Spleen (tissue), 7 donors: ENCODE data around the gene MAGI2.

Experiments used
- POLR2A ChIP-seq, 3 donors: fragments of 450-650 bp; IDR thresholded peaks; one replicate each; pipeline ENCODE4 v1.5.1; 2017; ENCODE audit warnings: antibody characterized with exemption in 3 of 3, mild to moderate bottlenecking in 1 of 3
- TF ChIP-seq, protein P1 (sequence below), 11 experiments: fragments of 200-600 bp in 7 of 11; fragments of 450-650 bp in 4 of 11; sonication (generic) in 4 of 11; IDR thresholded peaks in 8 of 11; conservative IDR thresholded peaks in 3 of 11; 1 replicate in 7 of 11; 2 replicates in 4 of 11; pipeline versions ENCODE4 v1.4.0 to v1.8.0; 2016 to 2021; ENCODE audit warnings: antibody characterized with exemption in 11 of 11, inconsistent platforms in 4 of 11, mild to moderate bottlenecking in 1 of 11
- donor health status: DM: no; HTN: no; CAD: no; lungs with moderate emphysema.
- donor health status: DM: no; HTN: no; CAD: no.
- donor health status: DM: no; HTN: no; CAD: no.

DNA sequence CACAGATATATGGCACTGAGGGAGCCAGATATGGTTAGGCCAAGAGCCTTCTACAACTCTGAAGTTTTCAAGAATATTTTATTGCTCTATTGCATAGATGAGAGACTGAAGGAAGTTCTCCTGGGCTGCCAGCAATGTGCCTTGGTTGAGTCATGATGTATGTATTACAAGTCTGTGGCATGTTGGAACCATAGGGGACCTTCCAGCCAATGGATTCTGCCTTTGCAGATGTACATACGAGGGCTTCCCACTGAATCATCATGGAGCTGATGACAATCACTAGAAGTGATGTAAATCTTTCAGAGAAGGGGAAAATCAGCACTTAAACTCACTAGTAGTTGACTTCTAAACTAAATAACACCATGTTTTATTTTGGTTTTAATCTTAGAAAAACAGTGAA, 1235.4 kb downstream of the MAGI2 start:
- TF ChIP-seq, protein P1, sequence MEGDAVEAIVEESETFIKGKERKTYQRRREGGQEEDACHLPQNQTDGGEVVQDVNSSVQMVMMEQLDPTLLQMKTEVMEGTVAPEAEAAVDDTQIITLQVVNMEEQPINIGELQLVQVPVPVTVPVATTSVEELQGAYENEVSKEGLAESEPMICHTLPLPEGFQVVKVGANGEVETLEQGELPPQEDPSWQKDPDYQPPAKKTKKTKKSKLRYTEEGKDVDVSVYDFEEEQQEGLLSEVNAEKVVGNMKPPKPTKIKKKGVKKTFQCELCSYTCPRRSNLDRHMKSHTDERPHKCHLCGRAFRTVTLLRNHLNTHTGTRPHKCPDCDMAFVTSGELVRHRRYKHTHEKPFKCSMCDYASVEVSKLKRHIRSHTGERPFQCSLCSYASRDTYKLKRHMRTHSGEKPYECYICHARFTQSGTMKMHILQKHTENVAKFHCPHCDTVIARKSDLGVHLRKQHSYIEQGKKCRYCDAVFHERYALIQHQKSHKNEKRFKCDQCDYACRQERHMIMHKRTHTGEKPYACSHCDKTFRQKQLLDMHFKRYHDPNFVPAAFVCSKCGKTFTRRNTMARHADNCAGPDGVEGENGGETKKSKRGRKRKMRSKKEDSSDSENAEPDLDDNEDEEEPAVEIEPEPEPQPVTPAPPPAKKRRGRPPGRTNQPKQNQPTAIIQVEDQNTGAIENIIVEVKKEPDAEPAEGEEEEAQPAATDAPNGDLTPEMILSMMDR (IDR thresholded peaks at IDR 0.05 in 8 of 11, conservative IDR thresholded peaks at IDR 0.05 in 3 of 11) = no peak
- no peak for TF ChIP-seq POLR2A (IDR thresholded peaks at IDR 0.05)
